ENCODE data around the gene NOM1.

DNA sequence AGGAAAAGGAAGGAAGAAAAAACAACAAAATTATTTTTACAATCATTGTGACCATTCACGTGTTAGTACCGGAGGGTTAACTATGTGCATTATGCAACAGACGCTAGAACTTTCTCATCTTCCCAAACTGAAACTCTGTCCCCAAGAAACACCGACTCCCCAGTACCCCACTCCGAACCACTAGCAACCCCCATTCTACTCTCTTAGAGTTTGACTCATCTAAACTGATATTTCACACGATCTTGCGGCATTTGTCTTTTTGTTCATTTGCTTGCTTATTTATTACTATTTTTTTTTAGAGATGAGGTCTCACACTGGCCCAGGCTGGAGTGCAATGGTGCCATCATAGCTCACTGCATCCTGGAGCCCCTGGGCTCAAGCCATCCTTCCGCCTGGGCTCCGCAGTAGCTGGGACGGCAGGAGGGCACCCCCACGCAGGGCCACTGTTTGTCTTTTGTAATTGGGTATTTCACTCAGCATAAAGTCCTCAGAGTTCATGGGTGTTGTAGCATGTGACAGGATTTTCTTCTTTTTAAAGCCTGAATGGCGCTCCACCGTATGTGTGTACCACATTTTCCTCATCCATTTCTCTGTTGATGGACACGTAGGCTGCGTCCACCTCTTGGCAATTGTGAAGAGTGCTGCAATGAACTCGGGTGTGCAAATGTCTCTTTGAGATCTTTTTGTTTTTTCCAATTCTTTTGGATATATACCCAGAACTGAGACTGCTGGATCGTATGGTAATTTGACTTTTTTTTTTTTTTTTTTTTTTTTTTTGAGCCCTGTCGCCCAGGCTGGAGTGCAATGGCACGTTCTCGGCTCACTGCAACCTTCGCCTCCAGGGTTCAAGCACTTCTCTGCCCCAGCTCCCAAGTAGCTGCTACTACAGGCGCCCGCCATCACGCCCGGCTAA, 51.5 kb downstream of the NOM1 start:
- TF ChIP-seq, protein P1, sequence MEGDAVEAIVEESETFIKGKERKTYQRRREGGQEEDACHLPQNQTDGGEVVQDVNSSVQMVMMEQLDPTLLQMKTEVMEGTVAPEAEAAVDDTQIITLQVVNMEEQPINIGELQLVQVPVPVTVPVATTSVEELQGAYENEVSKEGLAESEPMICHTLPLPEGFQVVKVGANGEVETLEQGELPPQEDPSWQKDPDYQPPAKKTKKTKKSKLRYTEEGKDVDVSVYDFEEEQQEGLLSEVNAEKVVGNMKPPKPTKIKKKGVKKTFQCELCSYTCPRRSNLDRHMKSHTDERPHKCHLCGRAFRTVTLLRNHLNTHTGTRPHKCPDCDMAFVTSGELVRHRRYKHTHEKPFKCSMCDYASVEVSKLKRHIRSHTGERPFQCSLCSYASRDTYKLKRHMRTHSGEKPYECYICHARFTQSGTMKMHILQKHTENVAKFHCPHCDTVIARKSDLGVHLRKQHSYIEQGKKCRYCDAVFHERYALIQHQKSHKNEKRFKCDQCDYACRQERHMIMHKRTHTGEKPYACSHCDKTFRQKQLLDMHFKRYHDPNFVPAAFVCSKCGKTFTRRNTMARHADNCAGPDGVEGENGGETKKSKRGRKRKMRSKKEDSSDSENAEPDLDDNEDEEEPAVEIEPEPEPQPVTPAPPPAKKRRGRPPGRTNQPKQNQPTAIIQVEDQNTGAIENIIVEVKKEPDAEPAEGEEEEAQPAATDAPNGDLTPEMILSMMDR (IDR thresholded peaks at IDR 0.05; ENCODE audit: insufficient read depth, low read length): no peak
- TF ChIP-seq, protein P2, sequence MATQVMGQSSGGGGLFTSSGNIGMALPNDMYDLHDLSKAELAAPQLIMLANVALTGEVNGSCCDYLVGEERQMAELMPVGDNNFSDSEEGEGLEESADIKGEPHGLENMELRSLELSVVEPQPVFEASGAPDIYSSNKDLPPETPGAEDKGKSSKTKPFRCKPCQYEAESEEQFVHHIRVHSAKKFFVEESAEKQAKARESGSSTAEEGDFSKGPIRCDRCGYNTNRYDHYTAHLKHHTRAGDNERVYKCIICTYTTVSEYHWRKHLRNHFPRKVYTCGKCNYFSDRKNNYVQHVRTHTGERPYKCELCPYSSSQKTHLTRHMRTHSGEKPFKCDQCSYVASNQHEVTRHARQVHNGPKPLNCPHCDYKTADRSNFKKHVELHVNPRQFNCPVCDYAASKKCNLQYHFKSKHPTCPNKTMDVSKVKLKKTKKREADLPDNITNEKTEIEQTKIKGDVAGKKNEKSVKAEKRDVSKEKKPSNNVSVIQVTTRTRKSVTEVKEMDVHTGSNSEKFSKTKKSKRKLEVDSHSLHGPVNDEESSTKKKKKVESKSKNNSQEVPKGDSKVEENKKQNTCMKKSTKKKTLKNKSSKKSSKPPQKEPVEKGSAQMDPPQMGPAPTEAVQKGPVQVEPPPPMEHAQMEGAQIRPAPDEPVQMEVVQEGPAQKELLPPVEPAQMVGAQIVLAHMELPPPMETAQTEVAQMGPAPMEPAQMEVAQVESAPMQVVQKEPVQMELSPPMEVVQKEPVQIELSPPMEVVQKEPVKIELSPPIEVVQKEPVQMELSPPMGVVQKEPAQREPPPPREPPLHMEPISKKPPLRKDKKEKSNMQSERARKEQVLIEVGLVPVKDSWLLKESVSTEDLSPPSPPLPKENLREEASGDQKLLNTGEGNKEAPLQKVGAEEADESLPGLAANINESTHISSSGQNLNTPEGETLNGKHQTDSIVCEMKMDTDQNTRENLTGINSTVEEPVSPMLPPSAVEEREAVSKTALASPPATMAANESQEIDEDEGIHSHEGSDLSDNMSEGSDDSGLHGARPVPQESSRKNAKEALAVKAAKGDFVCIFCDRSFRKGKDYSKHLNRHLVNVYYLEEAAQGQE (IDR thresholded peaks at IDR 0.05; ENCODE audit: insufficient replicate concordance, low read depth): no peak
- TF ChIP-seq SPI1 (IDR thresholded peaks at IDR 0.05; ENCODE audit: borderline replicate concordance, low read depth) (no peak), POLR2AphosphoS5 (IDR thresholded peaks at IDR 0.05; ENCODE audit: low read depth) (no peak)
